Activated T-helper 1 cell treated with Interleukin-2 at 50 U/mL for 16 hours (primary cell): ENCODE data around the gene RAF1.
"Not testable (repeated sequence)": the region's sequence is repeated elsewhere in the genome, so short reads cannot be mapped to it uniquely, and the experiment has no call there.

Experiments
- DNase-seq: peaks from one replicate; pipeline ENCODE4 v3.0.0-alpha.2; 2020; ENCODE audit warnings: low read depth

Gene RAF1

DNA sequence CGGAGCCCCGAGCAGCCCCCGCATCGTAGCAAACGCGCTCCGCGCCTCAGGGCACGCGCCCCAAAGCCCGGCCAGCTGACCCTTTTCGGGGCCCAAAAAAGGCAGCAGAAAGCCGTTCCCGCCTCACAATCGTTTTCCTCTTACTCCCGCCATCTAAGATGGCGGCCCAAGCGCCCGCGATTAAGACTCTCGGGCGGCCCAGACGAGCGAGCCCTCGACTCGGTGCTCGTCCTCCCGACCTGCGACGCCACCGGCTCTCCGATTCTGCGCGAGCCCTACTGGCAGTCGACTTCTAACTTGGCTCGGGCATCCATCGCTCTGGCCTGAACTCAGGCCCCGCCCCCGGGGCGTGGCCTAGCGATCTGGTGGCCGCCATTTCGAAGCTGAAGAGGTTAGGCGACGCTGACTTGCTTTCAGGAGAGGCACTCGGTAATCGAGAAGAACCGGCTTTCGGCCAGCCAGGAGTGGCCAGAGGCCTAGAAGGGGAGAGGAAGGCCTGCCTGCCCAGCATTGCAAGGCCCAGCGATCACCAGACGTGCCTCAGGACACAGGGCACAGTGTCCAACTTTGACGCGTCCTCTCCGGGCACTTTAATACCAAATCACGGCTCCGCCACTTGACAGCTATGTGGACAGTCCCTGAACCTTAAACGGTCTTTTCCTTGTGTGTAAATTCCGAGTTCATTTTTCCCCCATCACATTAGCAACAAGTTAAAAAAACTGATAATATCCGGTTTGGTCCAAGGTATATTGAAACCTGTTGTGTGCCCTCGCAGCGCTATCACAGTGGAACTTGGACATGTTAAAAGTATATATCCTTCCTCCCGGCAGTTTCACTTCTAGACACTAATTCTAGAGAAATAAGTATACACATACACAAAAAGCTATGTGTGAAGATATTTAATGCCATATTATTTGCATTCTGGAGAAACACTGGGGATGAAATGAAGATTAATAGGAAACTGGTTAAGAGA, at the start of gene RAF1:
TSS of gene RAF1 (minus strand) at position 182 of the 973 bp plus-strand sequence. CDS start 45,396 bp downstream, outside the sequence.
- peak; percentile 97 for DNase-seq

GRCh38 chr3:12710062-12710461, 46.1 kb upstream of the RAF1 start:
- DNase-seq, result no peak

GRCh38 chr3:12709334-12709733, 45.4 kb upstream of the RAF1 start:
- no peak for DNase-seq

GRCh38 chr3:12708584-12709192, 44.8 kb upstream of the RAF1 start:
- DNase-seq, result no peak

DNA sequence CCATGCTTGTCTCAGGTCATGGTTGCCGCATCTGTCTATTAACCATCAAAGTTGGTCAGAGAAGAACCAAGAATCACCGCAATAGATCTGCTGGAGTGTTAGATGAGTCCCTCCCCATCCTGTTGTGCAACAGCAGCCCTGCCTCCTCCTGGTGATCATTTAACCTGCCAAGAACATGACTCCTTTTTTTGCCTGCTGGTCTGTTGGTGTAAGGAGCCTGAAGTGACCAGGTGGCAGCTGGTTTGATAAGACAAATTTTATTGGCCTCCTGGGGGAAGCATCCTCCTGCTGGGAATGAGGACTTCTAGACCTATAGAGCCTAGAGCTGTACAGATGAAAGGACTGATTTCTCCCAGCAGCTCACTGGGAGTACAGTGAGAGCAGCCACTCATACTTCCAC, 43.5 kb upstream of the RAF1 start:
- DNase-seq, result no peak

GRCh38 chr3:12706504-12707253, 42.8 kb upstream of the RAF1 start:
- peak; percentile 2 for DNase-seq

GRCh38 chr3:12705981-12706380, 42.1 kb upstream of the RAF1 start:
- no peak for DNase-seq

DNA sequence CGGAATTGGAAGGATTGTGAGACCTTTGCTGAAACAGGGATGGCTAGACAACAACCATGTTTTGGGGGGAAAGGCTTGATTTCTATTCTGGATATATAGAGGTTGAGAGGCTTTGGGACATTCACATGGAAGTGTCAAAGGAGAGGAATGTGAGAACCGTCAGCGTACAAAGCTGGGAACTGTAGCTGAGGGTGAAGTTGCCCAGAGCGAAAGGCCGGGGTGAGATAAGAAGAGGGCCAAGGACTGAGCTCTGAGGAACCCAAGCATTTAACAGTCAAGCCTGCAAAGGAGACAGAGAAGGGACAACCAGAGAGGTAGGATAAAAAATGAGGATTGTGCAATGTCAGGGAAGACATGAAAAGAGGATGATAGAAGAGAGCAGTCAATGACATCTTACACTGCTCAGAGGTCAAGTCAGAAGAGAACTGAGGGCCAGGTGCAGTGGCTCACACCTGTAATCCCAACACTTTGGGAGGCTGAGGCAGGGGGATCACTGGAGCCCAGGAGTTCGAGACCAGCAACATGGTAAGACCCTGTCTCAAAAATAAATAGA, 41.5 kb upstream of the RAF1 start:
- DNase-seq, result no peak

GRCh38 chr3:12702501-12702900, 38.6 kb upstream of the RAF1 start:
- DNase-seq, result no peak

GRCh38 chr3:12701601-12702000, 37.7 kb upstream of the RAF1 start:
- DNase-seq, result not testable (repeated sequence)

DNA sequence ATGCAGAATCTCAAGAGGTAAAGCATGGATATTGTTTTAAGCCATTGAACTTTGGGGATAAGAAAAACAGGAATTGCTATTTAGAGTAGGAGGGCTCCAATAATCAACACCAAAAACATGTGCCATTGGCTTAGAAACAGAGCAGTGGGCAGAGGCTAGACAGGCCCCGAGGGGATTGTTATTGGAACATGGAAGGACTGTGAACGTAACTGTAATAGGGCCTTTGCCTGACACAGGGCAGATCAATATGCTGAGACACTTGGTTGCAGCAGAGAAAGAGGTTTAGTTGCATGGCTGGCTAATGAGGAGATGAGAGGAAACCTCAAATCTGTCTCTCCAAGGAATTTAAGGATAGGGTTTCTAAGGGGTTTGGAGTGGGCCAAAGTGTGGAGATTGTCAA, 36.9 kb upstream of the RAF1 start:
- no peak for DNase-seq

- no peak for DNase-seq
These were observed 32.0 kb upstream of the RAF1 start for GRCh38 chr3:12695916-12696315.

DNA sequence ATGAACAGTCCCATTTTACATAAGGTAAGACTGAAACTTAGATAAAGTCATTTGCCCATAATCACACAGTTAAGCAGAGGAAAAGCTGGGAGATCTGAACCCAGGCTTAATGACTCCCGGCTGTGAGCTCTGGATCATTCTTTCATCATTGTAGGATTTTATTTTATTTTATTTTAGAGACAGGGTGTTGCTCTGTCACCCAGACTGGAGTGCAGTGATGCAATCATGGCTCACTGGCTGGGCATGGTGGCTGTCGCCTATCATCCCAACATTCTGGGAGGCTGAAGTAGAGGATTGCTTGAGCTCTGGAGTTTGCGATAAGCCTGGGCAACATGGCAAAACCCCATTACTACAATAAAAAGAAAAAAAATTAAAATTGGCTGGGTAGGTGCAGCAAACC, 31.2 kb upstream of the RAF1 start:
- no peak for DNase-seq

GRCh38 chr3:12692444-12692843, 28.5 kb upstream of the RAF1 start:
- DNase-seq, result no peak

DNA sequence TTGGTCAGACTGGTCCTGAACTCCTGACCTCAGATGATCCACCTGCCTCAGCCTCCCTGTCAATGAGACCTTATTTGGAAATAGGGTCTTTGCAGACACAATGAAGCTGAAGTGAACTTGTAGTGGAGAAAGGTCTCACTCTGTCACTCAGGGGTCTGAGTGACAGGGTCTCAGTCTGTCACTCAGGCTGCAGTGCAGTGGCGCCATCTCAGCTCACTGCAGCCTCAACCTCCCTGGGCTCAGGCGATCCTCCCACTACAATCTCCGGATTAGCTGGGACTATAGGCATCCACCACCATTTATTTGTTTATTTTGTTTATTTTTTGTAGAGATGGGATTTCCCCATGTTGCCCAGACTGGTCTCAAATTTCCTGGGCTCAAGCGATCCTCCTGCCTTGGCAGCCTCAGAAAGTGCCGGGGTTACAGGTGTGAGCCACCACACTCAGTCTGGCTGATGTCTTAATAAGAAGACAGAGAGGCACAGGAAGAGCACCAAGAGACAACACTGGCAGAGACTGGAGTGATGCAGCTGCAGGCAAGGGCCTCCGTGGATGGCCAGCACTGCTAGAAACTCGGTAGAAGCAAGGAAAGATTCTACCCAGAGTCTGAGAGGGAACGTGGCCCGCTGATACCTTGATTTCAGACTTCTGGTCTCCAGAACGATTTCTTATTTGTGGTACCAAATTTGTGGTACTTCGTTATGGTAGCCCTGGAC, 26.2 kb upstream of the RAF1 start:
- no peak for DNase-seq

GRCh38 chr3:12687948-12688347, 24.0 kb upstream of the RAF1 start:
- DNase-seq, result no peak

DNA sequence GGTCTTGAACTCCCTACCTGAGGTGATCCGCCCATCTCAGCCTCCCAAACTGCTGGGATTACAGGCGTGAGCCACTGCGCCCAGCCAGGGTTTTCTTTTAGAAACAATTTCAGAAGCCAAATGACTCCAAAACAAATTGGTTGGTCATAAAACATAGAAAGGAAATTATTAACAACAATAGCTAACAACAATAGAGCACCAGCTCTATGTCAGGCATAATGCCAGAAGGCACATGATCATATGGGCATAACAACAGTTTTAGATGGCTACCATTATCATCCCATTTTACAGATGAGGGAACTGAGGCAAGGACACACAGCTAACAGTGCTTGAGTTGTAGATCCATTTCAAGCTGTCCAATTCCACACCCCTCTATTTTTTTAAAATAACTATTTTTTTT, 22.2 kb upstream of the RAF1 start:
- DNase-seq, result no peak

DNA sequence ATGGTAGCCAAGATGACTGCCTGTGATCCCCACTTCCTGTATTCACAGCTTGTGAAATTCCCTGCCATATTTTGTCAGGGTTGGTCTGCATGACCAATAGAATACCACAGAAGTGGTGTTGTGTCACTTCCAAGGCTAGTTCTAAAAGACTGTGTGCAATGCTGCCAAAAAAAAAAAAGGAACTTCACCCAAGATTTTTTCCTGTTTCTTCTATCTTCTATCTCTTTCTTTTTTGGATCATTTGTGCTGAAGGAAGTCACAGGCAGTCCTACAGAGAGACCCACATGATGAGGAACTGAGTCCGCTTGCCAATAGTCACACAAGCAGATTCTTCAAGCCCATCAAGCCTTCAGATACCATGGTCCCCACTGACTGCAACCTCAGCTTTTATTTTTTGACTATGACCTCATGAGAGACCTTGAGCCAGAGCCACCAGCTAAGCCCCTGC, 18.1 kb upstream of the RAF1 start:
- no peak for DNase-seq

DNA sequence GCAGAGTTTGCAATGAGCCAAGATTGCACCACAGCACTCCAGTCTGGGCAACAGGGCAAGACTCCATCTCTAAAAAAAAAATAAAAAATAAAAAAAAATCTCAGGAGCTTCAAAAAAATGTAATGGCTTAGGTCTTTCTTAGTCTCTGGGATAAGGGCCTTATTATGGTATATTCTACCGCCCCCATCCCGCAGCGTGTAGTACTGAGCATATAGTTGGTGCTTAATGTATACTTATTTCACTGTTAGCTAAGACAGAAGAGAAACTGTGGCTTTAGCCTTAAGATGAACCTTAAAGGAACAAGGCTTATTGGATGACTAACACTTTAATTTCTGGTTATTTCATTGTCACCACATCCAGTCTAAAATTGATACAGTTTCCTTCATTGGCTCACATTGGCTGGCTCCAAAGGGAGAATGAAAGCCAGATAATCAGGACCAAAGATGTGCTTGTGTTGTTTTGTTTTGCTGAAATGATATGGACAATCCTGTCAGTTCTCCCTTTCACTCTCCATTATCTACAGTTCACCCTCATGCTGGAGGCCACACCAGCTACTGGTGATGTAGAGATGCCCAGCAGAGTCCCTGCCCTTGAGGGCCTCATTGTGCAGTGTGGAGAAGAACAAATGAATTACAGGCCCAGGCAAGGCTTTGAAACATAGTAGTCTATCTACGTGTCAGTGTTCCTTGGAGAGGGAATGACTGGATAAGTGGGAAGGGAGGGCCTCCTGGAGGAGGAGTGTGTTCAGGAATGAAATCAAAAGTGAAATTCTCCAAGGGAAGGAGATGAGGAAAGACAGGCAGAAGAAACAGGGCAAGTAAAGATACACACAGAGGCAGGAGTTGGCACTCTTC, 17.4 kb upstream of the RAF1 start:
- no peak for DNase-seq

DNA sequence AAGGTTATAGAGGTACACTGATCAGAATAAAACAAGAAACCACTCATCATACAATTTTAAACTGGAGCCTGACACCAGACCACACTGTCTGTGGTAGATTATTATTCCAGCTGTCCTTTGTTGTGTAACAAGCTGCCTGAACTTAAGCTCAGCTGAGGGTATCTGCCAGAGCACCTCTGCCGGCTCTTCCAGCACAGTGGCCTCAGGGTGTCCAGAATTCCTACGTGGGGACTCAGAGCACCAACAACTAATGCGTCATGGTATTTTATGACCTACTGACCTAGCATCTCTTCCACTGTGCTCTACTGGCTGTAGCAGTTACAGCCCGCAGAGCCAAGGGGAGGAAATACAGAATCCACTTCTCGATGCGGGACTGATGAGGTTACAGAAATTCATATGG, 15.6 kb upstream of the RAF1 start:
- DNase-seq, result no peak

DNA sequence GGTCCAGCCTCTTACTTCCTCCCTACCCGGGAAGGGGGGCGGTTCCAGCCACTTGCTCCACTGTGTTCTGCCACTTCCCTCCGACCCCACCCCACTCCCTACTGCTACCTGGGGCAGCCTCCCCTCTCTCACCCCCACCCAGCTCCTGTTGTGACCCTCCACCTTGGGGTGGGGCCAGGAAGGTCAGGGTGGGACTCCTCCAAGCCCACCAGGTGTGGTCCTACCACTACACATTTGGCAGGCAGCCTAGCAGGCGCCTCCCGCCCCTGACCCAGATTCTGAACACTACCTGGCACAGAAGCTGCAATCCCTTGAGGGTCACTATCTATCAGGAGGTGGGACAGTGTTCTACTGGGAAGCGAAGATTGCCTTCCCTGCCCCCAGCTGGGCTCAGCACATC, 13.7 kb upstream of the RAF1 start:
- DNase-seq, result no peak
